H1 (cell line): ENCODE measurements around the gene DTNB. TPM values are rescaled to one million over a fixed set of nuclear protein-coding genes. Genes with fewer than 3 reads are reported as not detected.

ENCODE experiments used
- CTCF ChIA-PET: fragments of 300-600 bp; sonication (Branson Sonifier 250); formaldehyde crosslinking; loops from one replicate; lab custom pipeline; 2021; ENCODE audit not compliant: partially characterized antibody; lab: Charles Lee
- POLR2A ChIA-PET: fragments of 300-600 bp; sonication (Branson Sonifier 250); formaldehyde crosslinking; loops from one replicate; lab custom pipeline; 2021; ENCODE audit warnings: inconsistent platforms; ENCODE audit not compliant: partially characterized antibody; lab: Charles Lee
- DNase-seq, 2 experiments: peaks; one replicate each; pipeline versions ENCODE4 v3.0.0 to v3.0.0-alpha.2; 2010 to 2022; ENCODE audit warnings: low spot score in 2 of 2, low read depth in 1 of 2, mixed read lengths in 1 of 2
- FAIRE-seq: peaks from 2 replicates; lab custom pipeline; 2011; peaks lifted over from hg19 to GRCh38; lab: Jason Lieb, UNC
- H2AFZ ChIP-seq: 2 replicates; pipeline ENCODE4 v1.8.1; 2012; ENCODE audit warnings: low read length, inconsistent platforms
- H2AK5ac ChIP-seq: 2 replicates; pipeline ENCODE4 v1.6.1; 2013; ENCODE audit warnings: low read depth, low read length
- H2BK120ac ChIP-seq: replicated peaks from 2 replicates; pipeline ENCODE3; 2013; ENCODE audit warnings: low read depth, low read length, inconsistent platforms
- H2BK12ac ChIP-seq: 2 replicates; pipeline ENCODE4 v1.6.1; 2013; ENCODE audit warnings: low read depth, low read length
- H2BK15ac ChIP-seq: 2 replicates; pipeline ENCODE4 v1.6.1; 2013; ENCODE audit warnings: low read length
- H2BK20ac ChIP-seq: 2 replicates; pipeline ENCODE4 v1.6.1; 2013; ENCODE audit warnings: low read length
- H2BK5ac ChIP-seq: 2 replicates; pipeline ENCODE4 v1.6.1; 2013; ENCODE audit warnings: low read depth, low read length
- H3K14ac ChIP-seq: 2 replicates; pipeline ENCODE4 v1.6.1; 2013; ENCODE audit warnings: inconsistent platforms; ENCODE audit not compliant: insufficient read length
- H3K18ac ChIP-seq: 2 replicates; pipeline ENCODE4 v1.6.1; 2013; ENCODE audit warnings: low read length; ENCODE audit errors: extremely low read depth
- H3K23ac ChIP-seq: 2 replicates; pipeline ENCODE4 v1.6.1; 2013; ENCODE audit warnings: inconsistent platforms; ENCODE audit not compliant: insufficient read length
- H3K23me2 ChIP-seq: 2 replicates; pipeline ENCODE4 v1.6.1; 2013; ENCODE audit warnings: low read depth, low read length
- H3K27ac ChIP-seq: 2 replicates; pipeline ENCODE4 v1.6.1; 2011; ENCODE audit warnings: low read depth, low read length, inconsistent platforms
- H3K27me3 ChIP-seq, 4 experiments: replicated peaks in 1 of 4; 1 replicate in 1 of 4; 2 replicates in 3 of 4; pipeline versions ENCODE4 v1.6.1 to v1.8.1; 2011 to 2013; ENCODE audit warnings: low read length in 3 of 4, mild to moderate bottlenecking in 3 of 4, inconsistent platforms in 2 of 4, mixed read lengths in 2 of 4, moderate library complexity in 1 of 4; ENCODE audit not compliant: control insufficient read depth in 3 of 4, insufficient read depth in 3 of 4; ENCODE audit errors: extremely low read depth in 1 of 4
- H3K36me3 ChIP-seq, 4 experiments: 2 replicates each; pipeline versions ENCODE4 v1.6.1 to v1.8.1; 2011 to 2013; ENCODE audit warnings: mild to moderate bottlenecking in 4 of 4, low read length in 3 of 4, moderate library complexity in 2 of 4, control low read depth in 1 of 4, inconsistent platforms in 1 of 4; ENCODE audit not compliant: insufficient read depth in 4 of 4, control insufficient read depth in 2 of 4
- H3K4ac ChIP-seq: replicated peaks from 2 replicates; pipeline ENCODE3; 2013; ENCODE audit warnings: low read length, low read depth, mixed read lengths, inconsistent platforms; ENCODE audit not compliant: insufficient read length
- H3K4me1 ChIP-seq, 4 experiments: replicated peaks in 1 of 4; 1 replicate in 1 of 4; 2 replicates in 3 of 4; pipeline versions ENCODE4 v1.6.1 to v1.8.1; 2011 to 2013; ENCODE audit warnings: low read length in 3 of 4, inconsistent platforms in 2 of 4, mixed read lengths in 1 of 4; ENCODE audit not compliant: insufficient read depth in 4 of 4, control insufficient read depth in 3 of 4
- H3K4me2 ChIP-seq, 2 experiments: 2 replicates each; pipeline versions ENCODE4 v1.6.1 to v1.8.1; 2011 to 2013; ENCODE audit warnings: low read depth in 2 of 2, low read length in 2 of 2, control low read depth in 1 of 2, inconsistent platforms in 1 of 2, mild to moderate bottlenecking in 1 of 2; ENCODE audit not compliant: insufficient read depth in 1 of 2
- H3K4me3 ChIP-seq, 4 experiments: fragments of 200-600, 300-600 bp in 1 of 4; sonication (generic), shearing (Covaris generic), sonication (Bioruptor Twin) in 1 of 4; 2 replicates each; pipeline versions ENCODE4 v1.5.1 to v1.8.1; 2011 to 2016; ENCODE audit warnings: low read length in 4 of 4, low read depth in 3 of 4, control low read depth in 2 of 4, inconsistent platforms in 2 of 4, mild to moderate bottlenecking in 2 of 4, mixed read lengths in 1 of 4, moderate library complexity in 1 of 4; ENCODE audit not compliant: insufficient read depth in 2 of 4; ENCODE audit errors: extremely low read depth in 1 of 4
- H3K56ac ChIP-seq: replicated peaks from 2 replicates; pipeline ENCODE3; 2013; ENCODE audit warnings: low read depth, mild to moderate bottlenecking, mixed read lengths, low read length, inconsistent platforms; ENCODE audit not compliant: insufficient read length
- H3K79me1 ChIP-seq: 2 replicates; pipeline ENCODE4 v1.6.1; 2013; ENCODE audit warnings: low read depth, low read length, control low read depth
- H3K79me2 ChIP-seq, 2 experiments: 2 replicates each; pipeline versions ENCODE4 v1.6.1 to v1.8.1; 2012 to 2013; ENCODE audit warnings: low read length in 2 of 2, mild to moderate bottlenecking in 2 of 2, inconsistent platforms in 1 of 2; ENCODE audit not compliant: insufficient read depth in 2 of 2, control insufficient read depth in 1 of 2
- H3K9ac ChIP-seq, 4 experiments: replicated peaks in 1 of 4; 1 replicate in 1 of 4; 2 replicates in 3 of 4; pipeline versions ENCODE4 v1.6.1 to v1.8.1; 2011 to 2013; ENCODE audit warnings: low read depth in 3 of 4, low read length in 3 of 4, control low read depth in 2 of 4, mild to moderate bottlenecking in 2 of 4, moderate library complexity in 2 of 4, inconsistent platforms in 1 of 4; ENCODE audit errors: extremely low read depth in 1 of 4
- H3K9me3 ChIP-seq, 2 experiments: 2 replicates each; pipeline versions ENCODE4 v1.6.1 to v1.8.1; 2012 to 2013; ENCODE audit warnings: mild to moderate bottlenecking in 2 of 2, moderate library complexity in 2 of 2, control low read depth in 1 of 2, inconsistent platforms in 1 of 2, low read depth in 1 of 2, low read length in 1 of 2, mixed read lengths in 1 of 2; ENCODE audit not compliant: insufficient read depth in 2 of 2
- H4K20me1 ChIP-seq, 2 experiments: replicated peaks in 1 of 2; 2 replicates each; pipeline versions ENCODE3 to v1.8.1; 2011 to 2013; ENCODE audit warnings: inconsistent platforms in 2 of 2, low read length in 2 of 2, mild to moderate bottlenecking in 1 of 2; ENCODE audit not compliant: insufficient read depth in 2 of 2, control insufficient read depth in 1 of 2
- H4K5ac ChIP-seq: 2 replicates; pipeline ENCODE4 v1.6.1; 2013; ENCODE audit warnings: low read length, low read depth, mixed read lengths, inconsistent platforms; ENCODE audit not compliant: insufficient read length
- H4K8ac ChIP-seq: 2 replicates; pipeline ENCODE4 v1.8.0; 2013; ENCODE audit warnings: mild to moderate bottlenecking, moderate library complexity, low read length, inconsistent platforms; ENCODE audit not compliant: insufficient read depth; ENCODE audit errors: extremely low read depth
- H4K91ac ChIP-seq: replicated peaks from 2 replicates; pipeline ENCODE3; 2013; ENCODE audit warnings: low read length, mixed read lengths, inconsistent platforms; ENCODE audit not compliant: insufficient read length
- CBX8 ChIP-seq: fragments of 300-800, 300-1000 bp; sonication (generic); IDR thresholded peaks from 2 replicates; pipeline ENCODE4 v1.7.1; 2016; ENCODE audit warnings: low read depth, low read length, borderline replicate concordance
- CEBPB ChIP-seq: IDR thresholded peaks from 2 replicates; pipeline ENCODE4 v1.6.1; 2012; ENCODE audit warnings: low read depth, low read length
- CTBP2 ChIP-seq: IDR thresholded peaks from 2 replicates; pipeline ENCODE4 v1.7.0; 2011; ENCODE audit warnings: borderline replicate concordance, mild to moderate bottlenecking, moderate library complexity, mixed read lengths, low read length; ENCODE audit not compliant: insufficient read depth, insufficient read length
- GTF2F1 ChIP-seq: IDR thresholded peaks from 2 replicates; pipeline ENCODE4 v1.6.1; 2012; ENCODE audit warnings: low read depth, low read length, improper control_type of control experiment, borderline replicate concordance
- JUND ChIP-seq: IDR thresholded peaks from 2 replicates; pipeline ENCODE4 v1.6.1; 2011; ENCODE audit warnings: mild to moderate bottlenecking, improper control_type of control experiment, low read length
- NANOG ChIP-seq: IDR thresholded peaks from 2 replicates; pipeline ENCODE4 v1.6.1; 2011; ENCODE audit warnings: low read length, low read depth, mild to moderate bottlenecking, inconsistent platforms; ENCODE audit not compliant: insufficient read depth, poor library complexity, severe bottlenecking
- NRF1 ChIP-seq: IDR thresholded peaks from 2 replicates; pipeline ENCODE4 v1.6.1; 2011; ENCODE audit warnings: mild to moderate bottlenecking, low read depth, low read length, improper control_type of control experiment
- POLR2A ChIP-seq, 2 experiments: IDR thresholded peaks; 1 replicate in 1 of 2; 2 replicates in 1 of 2; pipeline ENCODE4 v1.6.1; 2011; ENCODE audit warnings: low read depth in 2 of 2, low read length in 2 of 2, mild to moderate bottlenecking in 2 of 2; ENCODE audit errors: control extremely low read depth in 1 of 2
- SIN3A ChIP-seq, 2 experiments: IDR thresholded peaks in 1 of 2; conservative IDR thresholded peaks in 1 of 2; 2 replicates each; pipeline ENCODE4 v1.6.1; 2011 to 2012; ENCODE audit warnings: low read length in 2 of 2, improper control_type of control experiment in 1 of 2, low read depth in 1 of 2, mild to moderate bottlenecking in 1 of 2
- SIRT6 ChIP-seq: IDR thresholded peaks from one replicate; pipeline ENCODE4 v1.7.1; 2012; ENCODE audit warnings: low read length, inconsistent platforms
- SP1 ChIP-seq: IDR thresholded peaks from 2 replicates; pipeline ENCODE4 v1.6.1; 2011; ENCODE audit warnings: low read depth, low read length
- SP4 ChIP-seq: IDR thresholded peaks from 2 replicates; pipeline ENCODE4 v1.6.1; 2012; ENCODE audit warnings: low read length, inconsistent platforms
- SRF ChIP-seq: IDR thresholded peaks from 2 replicates; pipeline ENCODE4 v1.6.1; 2011; ENCODE audit warnings: mild to moderate bottlenecking, low read depth, low read length, moderate library complexity
- SUZ12 ChIP-seq: fragments of 200-600 bp; sonication (generic); IDR thresholded peaks from 2 replicates; pipeline ENCODE4 v1.6.1; 2012; ENCODE audit warnings: mild to moderate bottlenecking, inconsistent platforms, low read length, moderate library complexity, mixed read lengths
- TAF7 ChIP-seq: optimal IDR thresholded peaks from 2 replicates; pipeline ENCODE3; 2011; ENCODE audit warnings: low read depth, mild to moderate bottlenecking, inconsistent platforms, low read length, moderate library complexity, borderline replicate concordance
- TCF12 ChIP-seq: IDR thresholded peaks from 2 replicates; pipeline ENCODE4 v1.6.1; 2011; ENCODE audit warnings: low read depth, mild to moderate bottlenecking, low read length
- WGBS, 2 experiments: shearing (Covaris generic) in 1 of 2; methylation state at CpG; one replicate each; pipeline versions ENCODE4 v1.1.6 to v1.1.7; 2013 to 2015; ENCODE audit warnings: low lambda C conversion rate in 2 of 2, mixed read lengths in 2 of 2, inconsistent platforms in 1 of 2, low coverage in 1 of 2, missing lambda C conversion rate in 1 of 2; ENCODE audit not compliant: insufficient replicate concordance in 2 of 2, insufficient coverage in 1 of 2, insufficient read length in 1 of 2; ENCODE audit errors: extremely low coverage in 1 of 2, missing lambda C conversion rate in 1 of 2; 5-methylcytosine and 5-hydroxymethylcytosine counted together
- polyA plus RNA-seq, 7 experiments: library from polyadenylated mRNA; depleted of rRNA in 3 of 7; stranded (reverse) in 5 of 7; unstranded in 2 of 7; fragments of >200 nt in 5 of 7; fragments of 200-250 nt in 2 of 7; gene quantifications; 1 replicate in 5 of 7; 2 replicates in 1 of 7; 4 replicates in 1 of 7; pipeline versions ENCODE4 v1.2.1 to v1.2.3, GENCODE V29; 2011 to 2013; ENCODE audit warnings: missing spikeins in 2 of 7, mixed read lengths in 2 of 7
- total RNA-seq: library from RNA; stranded (reverse); fragmentation: NEBNext Ultra II Directional; extraction: Animal tissue kit (Norgen Biotek cat#: 25700); gene quantifications from 2 replicates; pipeline ENCODE4 v1.2.1, GENCODE V29; 2021

Gene DTNB
- total and polyA plus RNA-seq, 2 of the 8 experiments (the other 6 are each of a cell fraction or from before 2014, with no cell fraction given): 39.6 to 49.5 TPM

DNA sequence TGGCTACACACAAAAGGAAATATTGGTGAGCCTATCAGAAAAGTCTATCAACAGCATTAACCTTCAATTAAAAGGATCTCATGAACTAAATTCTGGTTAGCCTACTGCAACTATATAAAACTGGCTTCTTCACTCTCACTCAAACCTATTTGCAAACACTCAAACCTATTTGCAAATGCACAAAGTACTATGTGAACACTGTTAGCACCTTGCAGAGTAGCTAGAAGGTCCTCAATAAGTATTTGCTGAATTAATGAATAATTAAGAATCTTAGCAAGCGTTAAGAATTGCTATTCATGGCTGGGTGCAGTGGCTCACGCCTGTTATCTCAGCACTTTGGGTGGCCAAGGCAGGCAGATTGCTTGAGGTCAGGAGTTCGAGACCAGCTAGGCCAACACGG, 150.3 kb downstream of the DTNB start:
- Histone ChIP-seq H3K9me3 (no peaks in the 10 kb centered on the region), H4K20me1 (peaks cover 0 to 3% of the 10 kb centered on the region in 2 experiments), H2BK120ac (no peak overlapping the region), H3K14ac (no peak overlapping the region), H4K8ac (no peak overlapping the region), H3K4me3 (no peak overlapping the region), H3K27me3 (no peaks in the 10 kb centered on the region), H2AFZ (no peak overlapping the region), H3K79me1 (no peaks in the 10 kb centered on the region), H3K23me2 (no peaks in the 10 kb centered on the region), H3K36me3 (no peaks in the 10 kb centered on the region; a peak in 1 of 8 replicates), H3K27ac (no peak overlapping the region), H3K4ac (no peak overlapping the region), H2AK5ac (no peak overlapping the region), H3K4me1 (no peaks in the 10 kb centered on the region), H2BK20ac (no peak overlapping the region), H2BK15ac (no peak overlapping the region), H3K56ac (no peak overlapping the region), H2BK12ac (no peak overlapping the region), H4K91ac (no peak overlapping the region), H3K23ac (no peak overlapping the region), H3K4me2 (no peak overlapping the region), H3K9ac (no peak overlapping the region), H3K18ac (no peak overlapping the region), H3K79me2 (no peaks in the 10 kb centered on the region), H4K5ac (no peak overlapping the region), H2BK5ac (no peak overlapping the region)
- WGBS, 2 experiments: 91% methylated on average over 4 of the region's 4 CpGs; no CpG with 5 or more reads in 1 of the 2 experiments
- POLR2A ChIA-PET: no interaction called here
- FAIRE-seq: no peak
- DNase-seq: no peak
- CTCF ChIA-PET: interaction anchor here (0.7 to 1.5 kb wide), 6 partner anchors 12 to 433 kb away, joined by 3 to 4 read pairs (median 3); no protein-coding TSS in a partner anchor
- TF ChIP-seq SIN3A (conservative IDR thresholded peaks at IDR 0.05 in 1 of 2, IDR thresholded peaks at IDR 0.05 in 1 of 2; ENCODE audit: low read depth in 1 of 2, low read length in 2 of 2): no peak
- no peak for TF ChIP-seq CTBP2
- TF ChIP-seq TCF12: no peak
- TF ChIP-seq NRF1: no peak
- TF ChIP-seq NANOG: no peak
- TF ChIP-seq SIRT6: no peak
- no peak for TF ChIP-seq CBX8
- no peak for TF ChIP-seq POLR2A (IDR thresholded peaks at IDR 0.05; ENCODE audit: control extremely low read depth in 1 of 2, low read depth in 2 of 2, low read length in 2 of 2)
- no peak for TF ChIP-seq CEBPB
- TF ChIP-seq SUZ12: no peak
- TF ChIP-seq SRF: no peak
- no peak for TF ChIP-seq TAF7
- no peak for TF ChIP-seq JUND
- no peak for TF ChIP-seq GTF2F1
- TF ChIP-seq SP4: no peak
- no peak for TF ChIP-seq SP1
